ENCODE results near the gene PAWR.
"Not testable (repeated sequence)": the region's sequence is repeated elsewhere in the genome, so short reads cannot be mapped to it uniquely, and the experiment has no call there.

Gene PAWR

GRCh38 chr12:79687711-79688260 lies 3.0 kb downstream of the PAWR start:
- TF ChIP-seq, protein P1, sequence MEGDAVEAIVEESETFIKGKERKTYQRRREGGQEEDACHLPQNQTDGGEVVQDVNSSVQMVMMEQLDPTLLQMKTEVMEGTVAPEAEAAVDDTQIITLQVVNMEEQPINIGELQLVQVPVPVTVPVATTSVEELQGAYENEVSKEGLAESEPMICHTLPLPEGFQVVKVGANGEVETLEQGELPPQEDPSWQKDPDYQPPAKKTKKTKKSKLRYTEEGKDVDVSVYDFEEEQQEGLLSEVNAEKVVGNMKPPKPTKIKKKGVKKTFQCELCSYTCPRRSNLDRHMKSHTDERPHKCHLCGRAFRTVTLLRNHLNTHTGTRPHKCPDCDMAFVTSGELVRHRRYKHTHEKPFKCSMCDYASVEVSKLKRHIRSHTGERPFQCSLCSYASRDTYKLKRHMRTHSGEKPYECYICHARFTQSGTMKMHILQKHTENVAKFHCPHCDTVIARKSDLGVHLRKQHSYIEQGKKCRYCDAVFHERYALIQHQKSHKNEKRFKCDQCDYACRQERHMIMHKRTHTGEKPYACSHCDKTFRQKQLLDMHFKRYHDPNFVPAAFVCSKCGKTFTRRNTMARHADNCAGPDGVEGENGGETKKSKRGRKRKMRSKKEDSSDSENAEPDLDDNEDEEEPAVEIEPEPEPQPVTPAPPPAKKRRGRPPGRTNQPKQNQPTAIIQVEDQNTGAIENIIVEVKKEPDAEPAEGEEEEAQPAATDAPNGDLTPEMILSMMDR (IDR thresholded peaks at IDR 0.05; ENCODE audit: low read depth, low read length), result no peak
- peak in 1 of 2 donors; percentile 44 for DNase-seq (ENCODE audit: low read depth in 2 of 2)
- peak overlapping the region; percentile 1 to 75 for H3K4me3 ChIP-seq (replicated peaks in 1 of 2; ENCODE audit: low read depth in 2 of 2, low read length in 2 of 2)

- peak in 1 of 2 donors; percentile 14 for DNase-seq (ENCODE audit: low read depth in 2 of 2)
- H3K4me3 ChIP-seq (replicated peaks in 1 of 2; ENCODE audit: low read depth in 2 of 2, low read length in 2 of 2), result no peak overlapping the region
- TF ChIP-seq, protein P1 (IDR thresholded peaks at IDR 0.05; ENCODE audit: low read depth, low read length), result no peak
Measured at GRCh38 chr12:79686171-79686570, 4.6 kb downstream of the PAWR start.

DNA sequence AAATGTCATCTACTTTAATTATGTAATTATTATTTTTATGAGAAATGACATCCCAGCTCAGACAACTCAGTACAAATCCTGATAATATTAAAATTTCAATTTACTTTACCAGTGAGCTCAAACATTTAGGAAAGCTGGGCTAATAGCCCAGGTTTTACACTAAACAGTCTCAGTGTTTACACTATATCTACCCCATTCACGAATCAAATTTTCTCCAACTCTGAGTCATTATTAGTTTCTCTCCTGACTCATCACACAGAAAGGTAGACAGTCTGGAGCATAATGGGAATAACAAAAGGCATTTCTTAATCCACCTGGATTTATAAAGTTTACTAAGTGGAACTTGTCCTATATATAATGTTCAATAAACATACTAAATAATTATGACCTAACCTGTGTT lies 5.7 kb downstream of the PAWR start:
- DNase-seq (ENCODE audit: low read depth in 2 of 2), result peak in 1 of 2 donors; percentile 78
- TF ChIP-seq, protein P1 (IDR thresholded peaks at IDR 0.05; ENCODE audit: low read depth, low read length), result no peak
- no peak overlapping the region for H3K4me3 ChIP-seq (replicated peaks in 1 of 2; ENCODE audit: low read depth in 2 of 2, low read length in 2 of 2)

DNA sequence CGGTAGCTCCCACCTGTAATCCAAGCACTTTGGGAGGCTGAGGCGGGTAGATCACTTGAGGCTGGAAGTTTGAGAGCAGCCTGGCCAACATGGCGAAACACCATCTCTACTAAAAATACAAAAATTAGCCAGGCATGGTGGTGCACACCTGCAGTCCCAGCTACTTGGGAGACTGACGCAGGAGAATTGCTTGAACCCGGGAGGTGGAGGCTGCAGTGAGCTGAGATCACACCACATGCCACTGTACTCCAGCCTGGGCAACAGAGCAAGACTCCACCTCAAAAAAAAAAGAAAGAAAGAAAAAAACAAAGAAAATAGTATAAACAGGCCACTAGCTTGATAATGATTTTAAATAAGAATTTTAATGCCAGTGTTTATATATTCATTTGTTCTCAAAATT lies 6.4 kb downstream of the PAWR start:
- DNase-seq (ENCODE audit: low read depth in 2 of 2); H3K4me3 ChIP-seq (replicated peaks in 1 of 2; ENCODE audit: low read depth in 2 of 2, low read length in 2 of 2): not testable (repeated sequence)

DNA sequence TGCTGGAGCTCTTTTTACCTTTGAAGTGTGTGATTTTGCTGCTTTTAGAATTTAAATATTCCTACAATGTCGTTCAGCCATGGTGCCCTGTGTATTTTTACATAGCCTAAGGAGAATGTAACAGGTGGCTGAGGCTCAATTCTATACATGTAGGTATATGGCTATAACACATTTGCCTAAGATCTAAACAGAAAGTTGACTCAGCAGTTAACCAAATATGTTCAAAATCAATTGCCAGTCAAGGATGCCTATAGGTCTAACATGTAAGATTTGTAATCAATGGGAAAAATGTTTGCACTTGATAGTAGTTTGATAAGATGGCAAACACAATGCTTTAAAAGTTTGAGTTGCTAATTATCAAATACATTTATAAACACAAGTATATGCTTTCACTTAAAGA lies 8.2 kb downstream of the PAWR start:
- DNase-seq (ENCODE audit: low read depth in 2 of 2), result no peak
- H3K4me3 ChIP-seq (replicated peaks in 1 of 2; ENCODE audit: low read depth in 2 of 2, low read length in 2 of 2), result no peak overlapping the region
- TF ChIP-seq, protein P1 (IDR thresholded peaks at IDR 0.05; ENCODE audit: low read depth, low read length), result no peak

GRCh38 chr12:79681008-79681590 lies 9.7 kb downstream of the PAWR start:
- H3K4me3 ChIP-seq (replicated peaks in 1 of 2; ENCODE audit: low read depth in 2 of 2, low read length in 2 of 2), result no peak overlapping the region
- DNase-seq (ENCODE audit: low read depth in 2 of 2), result peak in 1 of 2 donors; percentile 77
- TF ChIP-seq, protein P1 (IDR thresholded peaks at IDR 0.05; ENCODE audit: low read depth, low read length), result no peak

DNA sequence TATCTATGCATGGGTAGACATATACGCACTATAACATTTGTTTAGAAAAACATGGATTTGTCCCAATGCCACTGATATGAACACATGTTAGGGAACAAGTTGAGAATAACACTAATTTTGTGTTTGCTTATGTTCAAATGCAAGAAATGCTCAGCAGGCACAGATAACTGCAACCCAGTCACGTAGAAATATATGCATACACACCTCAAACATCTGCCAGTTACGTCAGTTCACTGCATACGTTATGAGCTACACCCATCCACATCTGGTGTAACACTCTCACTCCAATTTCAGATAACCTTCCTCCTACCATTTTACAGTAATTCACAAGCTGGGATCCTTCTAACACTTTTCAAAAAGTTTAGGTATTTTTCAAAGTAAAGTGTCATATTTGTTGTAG lies 10.7 kb downstream of the PAWR start:
- TF ChIP-seq, protein P1 (IDR thresholded peaks at IDR 0.05; ENCODE audit: low read depth, low read length), result no peak
- no peak for DNase-seq (ENCODE audit: low read depth in 2 of 2)
- no peak overlapping the region for H3K4me3 ChIP-seq (replicated peaks in 1 of 2; ENCODE audit: low read depth in 2 of 2, low read length in 2 of 2)

All from cardiac fibroblast (primary cell).